ENCODE data around the gene METTL8. TPM values are rescaled to one million over a fixed set of nuclear protein-coding genes. Genes with fewer than 3 reads are reported as not detected.

METTL8 gene
- total RNA-seq, 4 donors from 2014 or later = 22.1 to 43.3 (median 31.5) TPM

- Histone ChIP-seq H3K4me1 (peaks cover 4 to 43% (median 33%) of the 10 kb centered on the region in 4 donors), H3K27ac (replicated peaks in 1 of 4) (no peak overlapping the region), H3K4me3 (no peak overlapping the region), H3K27me3 (no peaks in the 10 kb centered on the region), H3K9me3 (no peaks in the 10 kb centered on the region), H3K36me3 (peaks cover 0 to 11% (median 0%) of the 10 kb centered on the region in 4 donors)
- intact Hi-C loops (cut with DNase I) = no loop called here
- no peak for DNase-seq (ENCODE audit: extremely low spot score)
- no peak for TF ChIP-seq CTCF (IDR thresholded peaks at IDR 0.05)
- no peak for TF ChIP-seq POLR2AphosphoS5 (IDR thresholded peaks at IDR 0.05)
- TF ChIP-seq EP300 (IDR thresholded peaks at IDR 0.05) = no peak
- no peak for TF ChIP-seq POLR2A (IDR thresholded peaks at IDR 0.05; ENCODE audit: low read depth)
- 98% methylated on average over 4 of the region's 4 CpGs for WGBS
These were observed 110.9 kb downstream of the METTL8 start for GRCh38 chr2:171322928-171323327.

DNA sequence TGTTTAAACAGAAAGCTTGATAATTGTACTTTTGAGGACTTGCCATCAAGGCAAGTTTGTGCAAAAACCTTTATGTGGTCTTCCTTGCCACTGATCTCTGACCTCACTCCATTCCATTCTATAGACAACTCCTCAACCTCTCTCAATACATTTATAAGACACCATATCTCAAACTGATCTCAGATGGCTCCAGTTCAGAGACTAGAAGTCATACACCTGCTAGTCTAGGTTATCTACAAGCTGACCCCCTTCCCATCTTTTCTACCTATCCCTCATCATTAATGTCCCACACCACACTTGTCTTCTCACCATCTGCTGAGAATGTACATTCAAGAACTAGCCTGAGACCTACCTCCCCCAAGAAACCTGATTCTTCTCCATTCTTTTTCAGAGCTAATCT, 113.1 kb downstream of the METTL8 start:
- TF ChIP-seq POLR2AphosphoS5 (IDR thresholded peaks at IDR 0.05) (no peak), CTCF (IDR thresholded peaks at IDR 0.05) (no peak), POLR2A (IDR thresholded peaks at IDR 0.05; ENCODE audit: low read depth) (no peak)
- no peak overlapping the region for H3K4me3 ChIP-seq
- intact Hi-C loops (cut with DNase I) = no loop called here
- H3K36me3 ChIP-seq = peaks cover 0 to 11% (median 0%) of the 10 kb centered on the region in 4 donors
- DNase-seq (ENCODE audit: extremely low spot score) = no peak
- H3K27ac ChIP-seq (replicated peaks in 1 of 4) = peak overlapping the region in 1 of 4 donors; percentile 12
- H3K27me3 ChIP-seq = no peaks in the 10 kb centered on the region
- peaks cover 4 to 53% (median 44%) of the 10 kb centered on the region in 4 donors for H3K4me1 ChIP-seq
- H3K9me3 ChIP-seq = no peaks in the 10 kb centered on the region

DNA sequence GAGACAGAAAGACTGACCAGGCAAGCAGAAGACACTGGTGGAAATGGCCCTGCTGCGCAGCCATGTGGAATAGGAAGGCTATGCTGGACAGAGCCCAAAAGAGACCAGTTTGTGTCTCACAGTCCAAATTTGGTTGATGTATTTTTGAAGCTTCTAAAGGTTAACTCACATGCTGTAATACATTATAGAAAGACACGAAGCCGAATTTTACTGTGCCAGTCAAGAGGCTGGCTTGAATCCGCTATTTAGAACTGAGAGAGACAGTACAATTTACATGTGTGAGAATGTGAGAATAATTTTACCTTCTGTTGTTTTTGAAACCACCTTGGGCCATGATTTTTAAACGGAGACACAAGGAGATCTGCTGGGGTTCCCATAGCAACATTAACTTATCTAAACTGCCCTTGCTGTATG, 113.6 kb downstream of the METTL8 start:
- no peak for TF ChIP-seq CTCF (IDR thresholded peaks at IDR 0.05)
- H3K4me3 ChIP-seq = no peak overlapping the region
- 61% methylated on average over 5 of the region's 5 CpGs for WGBS
- intact Hi-C loops (cut with DNase I) = no loop called here
- H3K27me3 ChIP-seq = no peaks in the 10 kb centered on the region
- DNase-seq (ENCODE audit: extremely low spot score) = no peak
- peak overlapping the region in 1 of 4 donors; percentile 12 for H3K27ac ChIP-seq (replicated peaks in 1 of 4)
- H3K36me3 ChIP-seq = peaks cover 0 to 11% (median 0%) of the 10 kb centered on the region in 4 donors
- H3K9me3 ChIP-seq = no peaks in the 10 kb centered on the region
- H3K4me1 ChIP-seq = peaks cover 4 to 54% (median 45%) of the 10 kb centered on the region in 4 donors

- TF ChIP-seq CTCF (IDR thresholded peaks at IDR 0.05) (no peak), POLR2AphosphoS5 (IDR thresholded peaks at IDR 0.05) (no peak), POLR2A (IDR thresholded peaks at IDR 0.05; ENCODE audit: low read depth) (no peak), EP300 (IDR thresholded peaks at IDR 0.05) (no peak)
- H3K27me3 ChIP-seq = no peaks in the 10 kb centered on the region
- peaks cover 4 to 54% (median 45%) of the 10 kb centered on the region in 4 donors for H3K4me1 ChIP-seq
- peak overlapping the region; percentile 48 to 72 (median 58) for H3K27ac ChIP-seq (replicated peaks in 1 of 4)
- 68% methylated on average over 12 of the region's 12 CpGs for WGBS
- no peak for DNase-seq (ENCODE audit: extremely low spot score)
- peaks cover 0 to 6% (median 0%) of the 10 kb centered on the region in 4 donors for H3K36me3 ChIP-seq
- intact Hi-C loops (cut with DNase I) = no loop called here
- no peak overlapping the region for H3K4me3 ChIP-seq
- no peaks in the 10 kb centered on the region for H3K9me3 ChIP-seq
These were observed 114.5 kb downstream of the METTL8 start for GRCh38 chr2:171319164-171319810.

DNA sequence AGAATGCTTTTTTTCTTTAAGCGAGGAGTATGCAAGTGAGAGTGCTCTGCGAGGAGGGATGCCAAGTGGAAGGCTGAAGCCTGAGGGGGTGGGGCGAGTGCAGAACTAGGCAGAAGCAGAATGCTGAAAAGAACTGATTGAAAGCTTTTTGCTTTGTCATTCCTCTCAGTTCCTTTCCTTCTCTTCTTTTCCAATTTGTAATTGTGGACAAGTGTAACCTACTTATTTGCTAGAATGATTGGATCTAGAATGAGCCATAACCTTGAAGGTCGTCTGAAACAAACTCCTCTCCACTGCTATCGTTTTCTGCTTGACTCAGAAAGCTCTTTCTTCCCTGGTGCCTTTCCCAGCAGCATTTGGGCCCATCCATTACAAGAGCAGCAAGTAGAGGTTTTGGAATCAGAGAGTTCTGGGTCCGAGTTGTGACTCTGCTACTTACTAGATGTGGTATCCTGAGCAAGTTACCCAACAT, 115.3 kb downstream of the METTL8 start:
- H3K4me1 ChIP-seq = peaks cover 4 to 54% (median 45%) of the 10 kb centered on the region in 4 donors
- no peaks in the 10 kb centered on the region for H3K36me3 ChIP-seq
- H3K9me3 ChIP-seq = no peaks in the 10 kb centered on the region
- 19% methylated on average over 6 of the region's 6 CpGs for WGBS
- TF ChIP-seq POLR2A (IDR thresholded peaks at IDR 0.05; ENCODE audit: low read depth) (no peak), EP300 (IDR thresholded peaks at IDR 0.05) (no peak), POLR2AphosphoS5 (IDR thresholded peaks at IDR 0.05) (peak; percentile 15 to 23), CTCF (IDR thresholded peaks at IDR 0.05) (no peak)
- intact Hi-C loops (cut with DNase I) = no loop called here
- peak overlapping the region; percentile 48 to 72 (median 58) for H3K27ac ChIP-seq (replicated peaks in 1 of 4)
- no peak for DNase-seq (ENCODE audit: extremely low spot score)
- H3K4me3 ChIP-seq = no peak overlapping the region
- H3K27me3 ChIP-seq = no peaks in the 10 kb centered on the region

All from esophagus muscularis mucosa (tissue), 4 donors.